ENCODE results near the gene CHMP6.

DNA sequence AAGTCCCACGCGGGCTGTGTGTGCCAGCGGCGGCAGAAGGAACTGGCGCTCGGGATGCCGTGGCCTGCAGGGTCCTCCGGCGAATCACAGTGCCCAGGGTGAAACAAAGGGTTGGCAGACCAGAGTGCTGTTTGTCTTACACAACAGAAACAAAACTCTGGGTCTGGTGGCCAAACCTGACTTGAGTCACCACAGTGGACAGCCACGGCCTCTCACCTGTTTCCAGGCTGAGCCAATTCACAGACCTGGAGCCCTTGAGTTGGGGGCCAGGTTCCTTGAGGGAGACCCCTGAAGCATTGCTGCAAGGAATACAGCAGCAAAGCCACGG lies 2.1 kb upstream of the CHMP6 start:
- TF ChIP-seq MYC (IDR thresholded peaks at IDR 0.05; ENCODE audit: low read depth, low read length) (no peak), CTCF (IDR thresholded peaks at IDR 0.05; ENCODE audit: low read depth, low read length) (no peak), POLR2A (IDR thresholded peaks at IDR 0.05; ENCODE audit: extremely low read depth, insufficient read length) (no peak), MAX (IDR thresholded peaks at IDR 0.05; ENCODE audit: low read depth, low read length) (no peak)

All from NB4 (cell line).